HCT116 (cell line): ENCODE measurements around the gene SPATA16. TPM values are rescaled to one million over a fixed set of nuclear protein-coding genes. Genes with fewer than 3 reads are reported as not detected.

Experiments
- ATAC-seq: fragments of 200-7000 bp; cut with Tn5 transposase; 2 replicates; pipeline ENCODE4 v1.9.1; 2020; ENCODE audit warnings: mild to moderate bottlenecking, moderate library complexity
- BruUV-seq: library from RNA; stranded (reverse); fragments of 400-500 nt; replicated peaks from 2 replicates; lab custom pipeline; 2021; lab: Mats Ljungman, UMichigan
- CTCF ChIA-PET: fragments of 300-600 bp; sonication (Branson Sonifier 250); formaldehyde crosslinking; loops from one replicate; lab custom pipeline; 2021; ENCODE audit warnings: antibody characterized with exemption; lab: Charles Lee
- POLR2A ChIA-PET: fragments of 300-600, 350-600 bp; sonication (Branson Sonifier 250); formaldehyde crosslinking; loops from one replicate; lab custom pipeline; 2021; ENCODE audit warnings: antibody characterized with exemption; lab: Charles Lee
- RAD21 ChIA-PET, 2 experiments: fragments of 300-600 bp; sonication (Branson Sonifier 250); formaldehyde crosslinking; loops; one replicate each; lab custom pipeline; 2023; ENCODE audit warnings: low total read pairs in 2 of 2; ENCODE audit not compliant: uncharacterized antibody in 2 of 2, unreplicated experiment in 2 of 2, low non-redundant PET in 1 of 2; lab: Charles Lee
- DNase-seq: peaks from one replicate; pipeline ENCODE4 v3.0.0-alpha.2; 2010; ENCODE audit warnings: low read depth, low spot score
- H2AFZ ChIP-seq: fragments of 200-600 bp; shearing (Covaris generic), sonication (generic); 2 replicates; pipeline ENCODE4 v1.6.1; 2017; ENCODE audit warnings: low read depth, mixed run types, mixed read lengths, antibody characterized with exemption, low read length; ENCODE audit not compliant: poor library complexity, severe bottlenecking
- H3K27ac ChIP-seq: 2 replicates; pipeline ENCODE4 v1.5.1; 2012; ENCODE audit warnings: low read depth, low read length
- H3K27me3 ChIP-seq: fragments of 200-600 bp; sonication (generic); 2 replicates; pipeline ENCODE4 v1.6.1; 2016; ENCODE audit warnings: mixed run types, low read length, mixed read lengths; ENCODE audit not compliant: insufficient read depth
- H3K36me3 ChIP-seq, 2 experiments: fragments of 200-500 bp in 1 of 2; fragments of 200-600 bp in 1 of 2; sonication (Bioruptor generic) in 1 of 2; sonication (generic) in 1 of 2; 2 replicates each; pipeline versions ENCODE4 v1.5.1 to v1.6.1; 2014 to 2016; ENCODE audit warnings: low read length in 2 of 2, inconsistent platforms in 1 of 2, mixed read lengths in 1 of 2, mixed run types in 1 of 2; ENCODE audit not compliant: insufficient read depth in 2 of 2, control insufficient read depth in 1 of 2
- H3K4me1 ChIP-seq, 2 experiments: fragments of 200-600 bp in 1 of 2; sonication (generic) in 1 of 2; 2 replicates each; pipeline versions ENCODE4 v1.5.1 to v1.6.1; 2012 to 2017; ENCODE audit warnings: low read length in 2 of 2, inconsistent platforms in 1 of 2, mild to moderate bottlenecking in 1 of 2, mixed read lengths in 1 of 2, mixed run types in 1 of 2, moderate library complexity in 1 of 2; ENCODE audit not compliant: insufficient read depth in 2 of 2, control insufficient read depth in 1 of 2
- H3K4me2 ChIP-seq: fragments of 200-600 bp; sonication (generic); 2 replicates; pipeline ENCODE4 v1.6.1; 2017; ENCODE audit warnings: mixed run types, low read length, mixed read lengths
- H3K4me3 ChIP-seq, 2 experiments: fragments of 200-600 bp in 1 of 2; sonication (generic) in 1 of 2; replicated peaks in 1 of 2; 2 replicates each; pipeline ENCODE4 v1.5.1; 2011 to 2016; ENCODE audit warnings: low read length in 2 of 2, control low read depth in 1 of 2, low read depth in 1 of 2, mild to moderate bottlenecking in 1 of 2, mixed read lengths in 1 of 2, mixed run types in 1 of 2
- H3K79me2 ChIP-seq: fragments of 200-600 bp; sonication (generic); 2 replicates; pipeline ENCODE4 v1.6.1; 2017; ENCODE audit warnings: mild to moderate bottlenecking, mixed run types, low read length, moderate library complexity, mixed read lengths; ENCODE audit not compliant: insufficient read depth
- H3K9ac ChIP-seq: fragments of 200-600 bp; sonication (generic); 2 replicates; pipeline ENCODE4 v1.6.1; 2016; ENCODE audit warnings: low read length, mixed read lengths
- H3K9me2 ChIP-seq: fragments of 200-600 bp; sonication (generic), shearing (Covaris generic); 2 replicates; pipeline ENCODE4 v1.6.1; 2017; ENCODE audit warnings: mixed run types, mild to moderate bottlenecking, moderate library complexity; ENCODE audit not compliant: insufficient read depth
- H3K9me3 ChIP-seq, 2 experiments: fragments of 200-500 bp in 1 of 2; fragments of 200-600 bp in 1 of 2; sonication (Bioruptor generic) in 1 of 2; sonication (generic) in 1 of 2; 2 replicates each; pipeline ENCODE4 v1.6.1; 2014 to 2017; ENCODE audit warnings: low read length in 2 of 2, mixed read lengths in 2 of 2, inconsistent platforms in 1 of 2, low read depth in 1 of 2, mild to moderate bottlenecking in 1 of 2, mixed run types in 1 of 2, moderate library complexity in 1 of 2; ENCODE audit not compliant: control insufficient read depth in 1 of 2, insufficient read depth in 1 of 2
- H4K20me1 ChIP-seq: fragments of 200-600 bp; sonication (generic), shearing (Covaris generic); 2 replicates; pipeline ENCODE4 v1.6.1; 2017; ENCODE audit warnings: mixed run types, mild to moderate bottlenecking, moderate library complexity; ENCODE audit not compliant: insufficient read depth
- CBX3 ChIP-seq: IDR thresholded peaks from 2 replicates; pipeline ENCODE4 v1.6.1; 2012; ENCODE audit warnings: low read depth
- CEBPB ChIP-seq: IDR thresholded peaks from 2 replicates; pipeline ENCODE4 v1.6.1; 2012; ENCODE audit warnings: low read depth
- EGR1 ChIP-seq: IDR thresholded peaks from 2 replicates; pipeline ENCODE4 v1.6.1; 2012; ENCODE audit warnings: low read depth
- ELF1 ChIP-seq: IDR thresholded peaks from 2 replicates; pipeline ENCODE4 v1.6.1; 2012; ENCODE audit warnings: low read depth, borderline replicate concordance
- EZH2phosphoT487 ChIP-seq: fragments of 200-600 bp; IDR thresholded peaks from 2 replicates; pipeline ENCODE4 v1.6.1; 2018; ENCODE audit warnings: antibody characterized with exemption, borderline replicate concordance
- JUND ChIP-seq: IDR thresholded peaks from 2 replicates; pipeline ENCODE4 v1.6.1; 2012
- POLR2A ChIP-seq: IDR thresholded peaks from 2 replicates; pipeline ENCODE4 v1.7.0; 2011; ENCODE audit warnings: borderline replicate concordance; ENCODE audit not compliant: insufficient read depth, insufficient read length; ENCODE audit errors: extremely low read depth
- RAD21 ChIP-seq: IDR thresholded peaks from 2 replicates; pipeline ENCODE4 v1.6.1; 2012; ENCODE audit warnings: low read depth, mild to moderate bottlenecking
- SP1 ChIP-seq: IDR thresholded peaks from 2 replicates; pipeline ENCODE4 v1.6.1; 2012; ENCODE audit warnings: low read depth
- SRF ChIP-seq: IDR thresholded peaks from 2 replicates; pipeline ENCODE4 v1.6.1; 2012; ENCODE audit warnings: low read depth
- TCF7L2 ChIP-seq: IDR thresholded peaks from 2 replicates; pipeline ENCODE4 v1.7.0; 2011; ENCODE audit warnings: borderline replicate concordance, inconsistent platforms; ENCODE audit not compliant: insufficient read depth, insufficient read length; ENCODE audit errors: extremely low read depth
- YY1 ChIP-seq: IDR thresholded peaks from 2 replicates; pipeline ENCODE4 v1.6.1; 2011; ENCODE audit warnings: low read length, low read depth, moderate library complexity, mild to moderate bottlenecking; ENCODE audit not compliant: insufficient replicate concordance; ENCODE audit errors: extremely low read depth
- ZFX ChIP-seq: fragments of 450-650 bp; IDR thresholded peaks from 2 replicates; pipeline ENCODE4 v1.6.1; 2017
- ZNF274 ChIP-seq: fragments of 200-500 bp; sonication (Bioruptor generic); IDR thresholded peaks from 2 replicates; pipeline ENCODE4 v1.6.1; 2014; ENCODE audit warnings: mild to moderate bottlenecking, low read depth, low read length, inconsistent platforms
- intact Hi-C: fragments of 100-400 bp; cut with micrococcal nuclease; formaldehyde crosslinking; loops from 2 replicates; pipeline ENCODE4 v1.10.0; 2022
- total RNA-seq: library from RNA; stranded (reverse); gene quantifications from one replicate; pipeline ENCODE4 v1.2.1, GENCODE V29; 2021; ENCODE audit not compliant: unreplicated experiment
- TF ChIP-seq, protein P1 (sequence below): IDR thresholded peaks from 2 replicates; pipeline ENCODE4 v1.6.1; 2011; ENCODE audit warnings: mild to moderate bottlenecking, low read length, moderate library complexity; ENCODE audit not compliant: insufficient replicate concordance; ENCODE audit errors: extremely low read depth
- TF ChIP-seq, protein P2 (sequence below): IDR thresholded peaks from 2 replicates; pipeline ENCODE4 v1.6.1; 2012
- TF ChIP-seq, protein P3 (sequence below), 3 experiments: fragments of 200-600 bp in 1 of 3; sonication (generic) in 1 of 3; IDR thresholded peaks in 2 of 3; conservative IDR thresholded peaks in 1 of 3; 2 replicates each; pipeline ENCODE4 v1.5.1; 2012 to 2017; ENCODE audit warnings: low read depth in 2 of 3, low read length in 2 of 3, antibody characterized with exemption in 1 of 3, borderline replicate concordance in 1 of 3, control low read depth in 1 of 3, mild to moderate bottlenecking in 1 of 3, mixed read lengths in 1 of 3, mixed run types in 1 of 3, moderate library complexity in 1 of 3; ENCODE audit not compliant: insufficient read depth in 1 of 3
- TF ChIP-seq, protein P4 (sequence below): IDR thresholded peaks from 2 replicates; pipeline ENCODE4 v1.6.1; 2012; ENCODE audit warnings: low read depth

The SPATA16 gene
- total RNA-seq, 1 experiment from 2014 or later, result not detected

DNA sequence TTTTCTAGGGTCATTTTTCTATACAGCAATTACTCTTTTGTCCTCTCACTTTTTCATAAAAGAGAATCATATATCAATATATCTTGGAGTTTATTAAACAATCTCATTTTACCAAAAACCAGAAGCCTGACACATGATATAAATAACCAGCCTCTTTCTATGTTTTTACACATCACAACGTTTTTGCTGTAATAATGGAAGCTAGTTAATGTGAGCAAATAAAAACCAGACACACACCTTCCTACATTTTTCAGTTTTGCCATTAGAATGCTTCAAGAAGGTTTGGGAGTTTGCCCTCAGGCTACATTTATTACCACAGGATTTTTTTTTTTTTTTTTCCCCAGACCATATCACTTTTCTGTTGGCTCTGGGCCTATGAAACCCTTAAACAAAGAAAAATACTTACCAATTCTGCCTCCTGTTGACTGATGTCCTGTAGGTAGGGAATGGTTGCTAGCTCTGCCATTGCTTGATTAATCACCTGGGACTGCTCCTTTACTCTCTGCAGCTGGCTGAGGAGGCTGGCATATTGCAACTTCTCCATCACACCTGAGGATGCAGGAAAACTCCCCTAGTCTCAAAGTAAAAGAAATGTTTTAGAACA lies 225.0 kb downstream of the SPATA16 start:
- ATAC-seq (no peak), DNase-seq (no peak)
- Histone ChIP-seq H3K9me3 (no peaks in the 10 kb centered on the region), H3K79me2 (no peaks in the 10 kb centered on the region), H3K9ac (no peak overlapping the region), H3K27ac (no peak overlapping the region), H2AFZ (no peak overlapping the region), H3K4me1 (no peaks in the 10 kb centered on the region), H3K27me3 (no peaks in the 10 kb centered on the region), H3K36me3 (no peaks in the 10 kb centered on the region), H3K4me2 (no peak overlapping the region), H4K20me1 (no peaks in the 10 kb centered on the region), H3K4me3 (no peak overlapping the region), H3K9me2 (no peaks in the 10 kb centered on the region)
- POLR2A ChIA-PET, result no interaction called here
- TF ChIP-seq YY1, result no peak
- no peak for TF ChIP-seq ELF1
- TF ChIP-seq POLR2A, result no peak
- TF ChIP-seq EGR1, result no peak
- no peak for TF ChIP-seq CBX3
- TF ChIP-seq CEBPB, result no peak
- TF ChIP-seq, protein P1, sequence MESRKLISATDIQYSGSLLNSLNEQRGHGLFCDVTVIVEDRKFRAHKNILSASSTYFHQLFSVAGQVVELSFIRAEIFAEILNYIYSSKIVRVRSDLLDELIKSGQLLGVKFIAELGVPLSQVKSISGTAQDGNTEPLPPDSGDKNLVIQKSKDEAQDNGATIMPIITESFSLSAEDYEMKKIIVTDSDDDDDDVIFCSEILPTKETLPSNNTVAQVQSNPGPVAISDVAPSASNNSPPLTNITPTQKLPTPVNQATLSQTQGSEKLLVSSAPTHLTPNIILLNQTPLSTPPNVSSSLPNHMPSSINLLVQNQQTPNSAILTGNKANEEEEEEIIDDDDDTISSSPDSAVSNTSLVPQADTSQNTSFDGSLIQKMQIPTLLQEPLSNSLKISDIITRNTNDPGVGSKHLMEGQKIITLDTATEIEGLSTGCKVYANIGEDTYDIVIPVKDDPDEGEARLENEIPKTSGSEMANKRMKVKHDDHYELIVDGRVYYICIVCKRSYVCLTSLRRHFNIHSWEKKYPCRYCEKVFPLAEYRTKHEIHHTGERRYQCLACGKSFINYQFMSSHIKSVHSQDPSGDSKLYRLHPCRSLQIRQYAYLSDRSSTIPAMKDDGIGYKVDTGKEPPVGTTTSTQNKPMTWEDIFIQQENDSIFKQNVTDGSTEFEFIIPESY, result no peak
- no peak for TF ChIP-seq JUND
- TF ChIP-seq ZNF274, result no peak
- no peak for TF ChIP-seq SRF
- TF ChIP-seq, protein P2, sequence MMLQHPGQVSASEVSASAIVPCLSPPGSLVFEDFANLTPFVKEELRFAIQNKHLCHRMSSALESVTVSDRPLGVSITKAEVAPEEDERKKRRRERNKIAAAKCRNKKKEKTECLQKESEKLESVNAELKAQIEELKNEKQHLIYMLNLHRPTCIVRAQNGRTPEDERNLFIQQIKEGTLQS, result no peak
- TF ChIP-seq, protein P3, sequence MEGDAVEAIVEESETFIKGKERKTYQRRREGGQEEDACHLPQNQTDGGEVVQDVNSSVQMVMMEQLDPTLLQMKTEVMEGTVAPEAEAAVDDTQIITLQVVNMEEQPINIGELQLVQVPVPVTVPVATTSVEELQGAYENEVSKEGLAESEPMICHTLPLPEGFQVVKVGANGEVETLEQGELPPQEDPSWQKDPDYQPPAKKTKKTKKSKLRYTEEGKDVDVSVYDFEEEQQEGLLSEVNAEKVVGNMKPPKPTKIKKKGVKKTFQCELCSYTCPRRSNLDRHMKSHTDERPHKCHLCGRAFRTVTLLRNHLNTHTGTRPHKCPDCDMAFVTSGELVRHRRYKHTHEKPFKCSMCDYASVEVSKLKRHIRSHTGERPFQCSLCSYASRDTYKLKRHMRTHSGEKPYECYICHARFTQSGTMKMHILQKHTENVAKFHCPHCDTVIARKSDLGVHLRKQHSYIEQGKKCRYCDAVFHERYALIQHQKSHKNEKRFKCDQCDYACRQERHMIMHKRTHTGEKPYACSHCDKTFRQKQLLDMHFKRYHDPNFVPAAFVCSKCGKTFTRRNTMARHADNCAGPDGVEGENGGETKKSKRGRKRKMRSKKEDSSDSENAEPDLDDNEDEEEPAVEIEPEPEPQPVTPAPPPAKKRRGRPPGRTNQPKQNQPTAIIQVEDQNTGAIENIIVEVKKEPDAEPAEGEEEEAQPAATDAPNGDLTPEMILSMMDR (IDR thresholded peaks at IDR 0.05 in 2 of 3, conservative IDR thresholded peaks at IDR 0.05 in 1 of 3; ENCODE audit: borderline replicate concordance in 1 of 3, insufficient read depth in 1 of 3, low read depth in 2 of 3, low read length in 2 of 3), result no peak
- TF ChIP-seq, protein P4, sequence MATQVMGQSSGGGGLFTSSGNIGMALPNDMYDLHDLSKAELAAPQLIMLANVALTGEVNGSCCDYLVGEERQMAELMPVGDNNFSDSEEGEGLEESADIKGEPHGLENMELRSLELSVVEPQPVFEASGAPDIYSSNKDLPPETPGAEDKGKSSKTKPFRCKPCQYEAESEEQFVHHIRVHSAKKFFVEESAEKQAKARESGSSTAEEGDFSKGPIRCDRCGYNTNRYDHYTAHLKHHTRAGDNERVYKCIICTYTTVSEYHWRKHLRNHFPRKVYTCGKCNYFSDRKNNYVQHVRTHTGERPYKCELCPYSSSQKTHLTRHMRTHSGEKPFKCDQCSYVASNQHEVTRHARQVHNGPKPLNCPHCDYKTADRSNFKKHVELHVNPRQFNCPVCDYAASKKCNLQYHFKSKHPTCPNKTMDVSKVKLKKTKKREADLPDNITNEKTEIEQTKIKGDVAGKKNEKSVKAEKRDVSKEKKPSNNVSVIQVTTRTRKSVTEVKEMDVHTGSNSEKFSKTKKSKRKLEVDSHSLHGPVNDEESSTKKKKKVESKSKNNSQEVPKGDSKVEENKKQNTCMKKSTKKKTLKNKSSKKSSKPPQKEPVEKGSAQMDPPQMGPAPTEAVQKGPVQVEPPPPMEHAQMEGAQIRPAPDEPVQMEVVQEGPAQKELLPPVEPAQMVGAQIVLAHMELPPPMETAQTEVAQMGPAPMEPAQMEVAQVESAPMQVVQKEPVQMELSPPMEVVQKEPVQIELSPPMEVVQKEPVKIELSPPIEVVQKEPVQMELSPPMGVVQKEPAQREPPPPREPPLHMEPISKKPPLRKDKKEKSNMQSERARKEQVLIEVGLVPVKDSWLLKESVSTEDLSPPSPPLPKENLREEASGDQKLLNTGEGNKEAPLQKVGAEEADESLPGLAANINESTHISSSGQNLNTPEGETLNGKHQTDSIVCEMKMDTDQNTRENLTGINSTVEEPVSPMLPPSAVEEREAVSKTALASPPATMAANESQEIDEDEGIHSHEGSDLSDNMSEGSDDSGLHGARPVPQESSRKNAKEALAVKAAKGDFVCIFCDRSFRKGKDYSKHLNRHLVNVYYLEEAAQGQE, result no peak
- no peak for TF ChIP-seq RAD21
- TF ChIP-seq ZFX, result no peak
- no peak for TF ChIP-seq TCF7L2
- no peak for TF ChIP-seq SP1
- TF ChIP-seq EZH2phosphoT487, result no peak
- CTCF ChIA-PET, result interaction anchor here (1.1 kb wide), 1 partner anchor 10 kb away, joined by 3 read pairs; no protein-coding TSS in a partner anchor
- no TSS peak for BruUV-seq
- intact Hi-C loops, result no loop called here
- RAD21 ChIA-PET, result no interaction called here
